ENCODE measurements around the gene ZNF649.

The ZNF649 gene

GRCh38 chr19:51887522-51888498 is 17.0 kb downstream of the ZNF649 start, which contains the start of gene ZNF577:
Gene ZNF577, minus strand, starts transcription at chr19:51887951. Its CDS starts 7,569 bp downstream, at chr19:51880382.
- DNase-seq: no peak

DNA sequence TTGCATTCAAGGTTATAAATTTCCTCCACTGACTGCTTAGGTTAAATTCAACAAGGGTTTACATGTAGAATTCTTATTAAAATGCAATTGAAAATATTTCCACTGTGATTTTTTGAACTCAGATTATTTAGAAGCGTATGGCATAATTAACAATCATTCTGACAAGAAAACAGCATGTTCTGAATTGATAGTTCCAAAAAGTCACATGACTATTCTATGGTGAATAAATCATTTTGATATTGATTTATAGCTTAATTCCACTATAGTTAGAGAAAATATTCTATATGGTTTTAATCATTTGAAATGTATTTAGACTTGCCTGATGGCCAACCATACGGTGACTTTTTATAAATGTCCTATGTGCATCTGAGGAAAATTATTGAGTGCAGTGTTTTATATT is 20.1 kb downstream of the ZNF649 start:
- no peak for DNase-seq

DNA sequence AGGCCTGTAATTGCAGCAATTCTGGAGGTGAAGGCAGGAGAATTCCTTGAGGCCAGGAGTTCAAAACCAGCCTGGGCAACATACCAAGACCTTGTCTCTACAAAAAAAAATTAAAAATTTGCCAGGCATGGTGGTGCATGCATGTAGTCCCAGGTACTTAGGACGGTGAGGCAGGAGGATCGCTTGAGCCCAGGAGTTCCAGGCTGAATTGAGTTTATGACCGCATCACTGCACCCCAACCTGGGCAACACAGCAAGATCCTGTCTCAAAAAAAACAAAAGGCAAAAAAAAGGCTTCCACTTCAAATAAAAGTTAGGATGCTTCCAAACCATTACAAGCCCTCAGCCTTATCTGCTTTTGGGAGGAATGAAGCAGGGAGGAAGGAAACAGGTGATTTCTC is 22.3 kb downstream of the ZNF649 start:
- no peak for DNase-seq

DNA sequence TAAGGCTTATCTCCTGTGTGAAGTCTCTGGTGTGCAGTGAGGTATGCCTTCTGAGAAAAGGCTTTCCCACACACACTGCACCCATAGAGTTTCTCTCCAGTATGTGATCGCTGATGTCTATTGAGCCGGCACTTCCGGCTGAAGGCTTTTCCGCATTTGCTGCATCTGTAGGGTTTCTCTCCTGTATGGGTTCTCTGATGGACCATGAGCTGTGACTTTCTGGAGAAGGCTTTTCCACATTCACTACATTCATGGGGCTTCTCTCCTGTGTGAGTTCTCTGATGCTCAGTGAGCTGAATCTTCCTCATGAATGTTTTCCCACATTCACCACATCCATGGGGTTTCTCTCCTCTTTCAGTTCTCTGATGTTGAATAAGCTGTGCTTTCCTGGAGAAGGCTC is 31.7 kb downstream of the ZNF649 start:
- DNase-seq: no peak

- no peak for DNase-seq
Observed at GRCh38 chr19:51861870-51862622, 42.8 kb downstream of the ZNF649 start.
